Neural cell (in vitro differentiated cells): ENCODE measurements around the gene IL15.

Source experiments
- CTCF ChIP-seq: fragments of 450-650 bp; IDR thresholded peaks from 2 replicates; pipeline ENCODE4 v1.5.1; 2014; ENCODE audit warnings: antibody characterized with exemption, mild to moderate bottlenecking, moderate library complexity; ENCODE audit not compliant: poor library complexity, severe bottlenecking
- EP300 ChIP-seq: fragments of 450-650 bp; conservative IDR thresholded peaks from 2 replicates; pipeline ENCODE4 v1.6.1; 2014; ENCODE audit warnings: antibody characterized with exemption, mild to moderate bottlenecking, moderate library complexity; ENCODE audit not compliant: poor library complexity, severe bottlenecking
- EZH2 ChIP-seq: fragments of 200-600, 300-800 bp; shearing (Covaris generic), sonication (generic); IDR thresholded peaks from 2 replicates; pipeline ENCODE4 v1.6.1; 2014; ENCODE audit warnings: antibody characterized with exemption, low read length, borderline replicate concordance, mild to moderate bottlenecking; ENCODE audit not compliant: insufficient read depth, poor library complexity, severe bottlenecking
- POLR2AphosphoS5 ChIP-seq: IDR thresholded peaks from 2 replicates; pipeline ENCODE4 v1.6.1; 2012
- REST ChIP-seq: IDR thresholded peaks from 2 replicates; pipeline ENCODE4 v1.6.1; 2012; ENCODE audit warnings: borderline replicate concordance

GRCh38 chr4:141768954-141769353 is 132.6 kb downstream of the IL15 start:
- TF ChIP-seq REST, result no peak
- no peak for TF ChIP-seq CTCF
- no peak for TF ChIP-seq EZH2
- no peak for TF ChIP-seq EP300
- TF ChIP-seq POLR2AphosphoS5, result no peak
